Activated CD8-positive, alpha-beta T cell treated with anti-CD3 and anti-CD28 coated beads for 36 hours (primary cell): ENCODE measurements around the gene MYH8. TPM values are rescaled to one million over a fixed set of nuclear protein-coding genes. Genes with fewer than 3 reads are reported as not detected.

Source experiments
- ATAC-seq: fragments of 200-7000 bp; cut with Tn5 transposase; one replicate; pipeline ENCODE4 v1.10.0; 2021; ENCODE audit warnings: mild to moderate bottlenecking, moderate library complexity
- CTCF ChIA-PET: fragments of 350-600 bp; sonication (Branson Sonifier 250); formaldehyde crosslinking; loops from one replicate; lab custom pipeline; 2021; ENCODE audit warnings: antibody characterized with exemption; lab: Charles Lee
- POLR2A ChIA-PET: fragments of 350-600 bp; sonication (Branson Sonifier 250); formaldehyde crosslinking; loops from one replicate; lab custom pipeline; 2021; ENCODE audit warnings: antibody characterized with exemption; lab: Charles Lee
- DNase-seq: peaks from one replicate; pipeline ENCODE4 v3.0.0-alpha.2; 2020
- H3K27ac Mint-ChIP-seq: one replicate; pipeline ENCODE4 v1.8.0; 2021; ENCODE audit warnings: mild to moderate bottlenecking, mixed read lengths
- H3K27me3 Mint-ChIP-seq: one replicate; pipeline ENCODE4 v1.8.0; 2021; ENCODE audit warnings: mixed read lengths
- H3K36me3 Mint-ChIP-seq: one replicate; pipeline ENCODE4 v1.8.0; 2021; ENCODE audit warnings: low read depth, mixed read lengths
- H3K4me1 Mint-ChIP-seq: one replicate; pipeline ENCODE4 v1.8.0; 2021; ENCODE audit warnings: low read depth, mixed read lengths
- H3K4me3 Mint-ChIP-seq: one replicate; pipeline ENCODE4 v1.8.0; 2021; ENCODE audit warnings: mild to moderate bottlenecking, moderate library complexity, mixed read lengths
- H3K9me3 Mint-ChIP-seq: one replicate; pipeline ENCODE4 v1.8.0; 2021; ENCODE audit warnings: mixed read lengths
- intact Hi-C: fragments of 100-400 bp; cut with micrococcal nuclease; formaldehyde crosslinking; loops from one replicate; pipeline ENCODE4 v1.10.0; 2022
- total RNA-seq, 2 experiments: library from RNA; stranded (reverse); gene quantifications; one replicate each; pipeline ENCODE4 v1.2.3, GENCODE V29; 2021
- TF ChIP-seq, protein P1 (sequence below): fragments of 200-600 bp; IDR thresholded peaks from one replicate; pipeline ENCODE4 v1.8.0; 2022; ENCODE audit warnings: antibody characterized with exemption, mild to moderate bottlenecking

MYH8 gene
- total RNA-seq, 2 experiments from 2014 or later: not detected

DNA sequence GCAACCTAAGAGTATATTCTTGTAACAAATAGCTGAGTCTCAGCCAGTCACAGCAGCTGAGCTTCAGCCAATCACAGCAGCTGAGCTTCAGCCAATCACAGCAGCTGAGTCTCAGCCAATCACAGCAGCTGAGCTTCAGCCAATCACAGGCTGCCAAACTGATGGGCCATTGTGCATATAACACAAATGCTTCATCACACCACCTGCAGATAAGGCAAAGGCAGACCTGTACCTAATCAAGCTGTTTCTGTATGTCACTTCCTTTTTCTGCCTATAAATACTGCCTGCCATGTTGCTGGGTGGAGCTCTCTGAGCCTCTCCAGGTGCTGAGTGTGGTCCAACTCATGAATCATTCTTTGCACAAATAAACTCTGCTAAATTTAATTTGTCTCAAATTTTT, 68.9 kb downstream of the MYH8 start:
- TF ChIP-seq, protein P1, sequence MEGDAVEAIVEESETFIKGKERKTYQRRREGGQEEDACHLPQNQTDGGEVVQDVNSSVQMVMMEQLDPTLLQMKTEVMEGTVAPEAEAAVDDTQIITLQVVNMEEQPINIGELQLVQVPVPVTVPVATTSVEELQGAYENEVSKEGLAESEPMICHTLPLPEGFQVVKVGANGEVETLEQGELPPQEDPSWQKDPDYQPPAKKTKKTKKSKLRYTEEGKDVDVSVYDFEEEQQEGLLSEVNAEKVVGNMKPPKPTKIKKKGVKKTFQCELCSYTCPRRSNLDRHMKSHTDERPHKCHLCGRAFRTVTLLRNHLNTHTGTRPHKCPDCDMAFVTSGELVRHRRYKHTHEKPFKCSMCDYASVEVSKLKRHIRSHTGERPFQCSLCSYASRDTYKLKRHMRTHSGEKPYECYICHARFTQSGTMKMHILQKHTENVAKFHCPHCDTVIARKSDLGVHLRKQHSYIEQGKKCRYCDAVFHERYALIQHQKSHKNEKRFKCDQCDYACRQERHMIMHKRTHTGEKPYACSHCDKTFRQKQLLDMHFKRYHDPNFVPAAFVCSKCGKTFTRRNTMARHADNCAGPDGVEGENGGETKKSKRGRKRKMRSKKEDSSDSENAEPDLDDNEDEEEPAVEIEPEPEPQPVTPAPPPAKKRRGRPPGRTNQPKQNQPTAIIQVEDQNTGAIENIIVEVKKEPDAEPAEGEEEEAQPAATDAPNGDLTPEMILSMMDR: no peak
- no peaks in the 10 kb centered on the region for H3K9me3 Mint-ChIP-seq
- H3K4me3 Mint-ChIP-seq: no peak overlapping the region
- H3K27ac Mint-ChIP-seq: no peak overlapping the region
- intact Hi-C loops: no loop called here
- ChIA-PET CTCF (no interaction called here), POLR2A (no interaction called here)
- DNase-seq (no peak), ATAC-seq (no peak)
- no peaks in the 10 kb centered on the region for H3K4me1 Mint-ChIP-seq
- H3K36me3 Mint-ChIP-seq: no peaks in the 10 kb centered on the region
- H3K27me3 Mint-ChIP-seq: peaks cover 3% of the 10 kb centered on the region

DNA sequence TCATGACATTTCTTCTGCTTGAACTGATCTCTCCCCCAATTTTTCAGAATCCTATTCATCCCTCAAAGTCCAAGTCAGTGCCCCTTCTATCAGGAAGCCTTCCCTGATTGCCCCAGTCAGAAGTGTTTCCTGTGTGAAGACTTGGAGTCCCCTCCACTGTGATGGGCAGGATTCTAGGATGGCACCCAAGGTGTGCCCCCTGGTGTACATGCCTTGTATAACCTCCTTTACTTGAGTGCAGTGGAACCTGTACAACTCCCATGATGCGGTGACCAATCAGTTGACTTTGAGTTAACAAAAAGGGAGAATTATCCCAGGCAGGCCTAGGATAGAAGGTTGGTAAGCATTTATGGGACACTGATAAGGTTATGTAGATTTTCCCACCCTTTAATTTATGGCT, 72.3 kb downstream of the MYH8 start:
- POLR2A ChIA-PET: no interaction called here
- no peaks in the 10 kb centered on the region for H3K36me3 Mint-ChIP-seq
- TF ChIP-seq, protein P1: peak; percentile 18
- H3K9me3 Mint-ChIP-seq: no peaks in the 10 kb centered on the region
- H3K4me1 Mint-ChIP-seq: no peaks in the 10 kb centered on the region
- CTCF ChIA-PET: no interaction called here
- intact Hi-C loops: no loop called here
- ATAC-seq: no peak
- H3K27ac Mint-ChIP-seq: no peak overlapping the region
- H3K27me3 Mint-ChIP-seq: peaks cover 3% of the 10 kb centered on the region
- peak; percentile 27 for DNase-seq
- H3K4me3 Mint-ChIP-seq: no peak overlapping the region

DNA sequence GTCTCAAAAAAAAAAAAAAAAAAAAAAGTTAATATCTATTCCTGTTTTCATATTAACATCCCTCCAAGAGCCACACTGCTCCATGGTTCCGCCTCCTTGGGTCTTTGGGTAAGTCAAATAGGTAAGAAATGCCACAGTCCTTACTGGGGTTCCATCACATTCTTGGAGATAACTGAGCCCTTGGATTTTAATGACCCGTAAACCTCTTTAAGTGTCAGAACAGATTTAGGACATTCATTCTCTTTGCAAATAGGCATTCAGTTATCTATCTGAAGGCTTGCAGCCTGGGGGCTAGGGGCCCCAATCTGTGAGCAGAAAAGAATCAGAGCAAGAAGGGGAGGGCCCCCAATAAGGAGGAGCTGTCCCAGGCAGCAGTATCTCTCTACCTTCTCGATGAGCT, 76.9 kb downstream of the MYH8 start:
- TF ChIP-seq, protein P1: no peak
- intact Hi-C loops: no loop called here
- H3K36me3 Mint-ChIP-seq: no peaks in the 10 kb centered on the region
- ChIA-PET CTCF (no interaction called here), POLR2A (no interaction called here)
- DNase-seq (no peak), ATAC-seq (no peak)
- H3K4me1 Mint-ChIP-seq: no peaks in the 10 kb centered on the region
- no peak overlapping the region for H3K4me3 Mint-ChIP-seq
- H3K27ac Mint-ChIP-seq: no peak overlapping the region
- no peaks in the 10 kb centered on the region for H3K9me3 Mint-ChIP-seq
- peaks cover 6% of the 10 kb centered on the region for H3K27me3 Mint-ChIP-seq

Other genes starting within 250 kb of the MYH8 start
- gene GAS7, start 223.3 kb downstream of the MYH8 start, total RNA-seq: 1 to 10 TPM; 1.6 to 2.1 TPM
- not detected for gene MYH13, start 48.9 kb downstream of the MYH8 start, total RNA-seq
- gene MYH4, start 47.6 kb upstream of the MYH8 start, total RNA-seq: not detected
- not detected for gene MYH1, start 96.6 kb upstream of the MYH8 start, total RNA-seq
- gene MYH2, start 127.7 kb upstream of the MYH8 start, total RNA-seq: not detected
- 1 to 10 TPM; 1.8 to 4.1 TPM for gene MYH3, start 235.4 kb upstream of the MYH8 start, total RNA-seq